ENCODE results near the gene TTC7B. TPM values are rescaled to one million over a fixed set of nuclear protein-coding genes. Genes with fewer than 3 reads are reported as not detected.

Gene TTC7B
- total and polyA plus RNA-seq, 2 experiments from 2014 or later: 7.9 to 28.6 TPM

- TF ChIP-seq ZNF462 (CRISPR knock-in tag; IDR thresholded peaks at IDR 0.05) (no peak), ZNF114 (CRISPR knock-in tag; IDR thresholded peaks at IDR 0.05) (no peak), CREB1 (CRISPR knock-in tag; IDR thresholded peaks at IDR 0.05; ENCODE audit: low read depth) (no peak), NANOG (IDR thresholded peaks at IDR 0.05; ENCODE audit: borderline replicate concordance) (no peak), EZH2 (IDR thresholded peaks at IDR 0.05; ENCODE audit: low read depth, unreplicated experiment) (no peak), JUNB (IDR thresholded peaks at IDR 0.05; ENCODE audit: unreplicated experiment) (no peak), POLR2AphosphoS5 (IDR thresholded peaks at IDR 0.05; ENCODE audit: low read depth) (no peak), STAT1 (IDR thresholded peaks at IDR 0.05; ENCODE audit: unreplicated experiment) (no peak)
Measured at GRCh38 chr14:90750701-90751100, 65.5 kb downstream of the TTC7B start (continued).

- no peaks in the 10 kb centered on the region for H3F3A ChIP-seq (replicated peaks; ENCODE audit: low read depth)
- H3K9me2 ChIP-seq (ENCODE audit: insufficient read depth): no peaks in the 10 kb centered on the region
- H3K27me3 Mint-ChIP-seq (ENCODE audit: insufficient read depth, low read depth, poor library complexity): no peaks in the 10 kb centered on the region
- no peak overlapping the region for H3K27ac Mint-ChIP-seq
- H2AFZ ChIP-seq: no peak overlapping the region
- no peak overlapping the region for H3K4me3 ChIP-seq
- ATAC-seq (no peak), DNase-seq (ENCODE audit: low spot score) (no peak)
- no peaks in the 10 kb centered on the region for H3K27me3 ChIP-seq (ENCODE audit: insufficient read depth)
- H4K20me1 ChIP-seq (replicated peaks; ENCODE audit: insufficient read depth): no peaks in the 10 kb centered on the region
- H3K4me2 ChIP-seq: no peak overlapping the region
- H3K36me3 Mint-ChIP-seq (ENCODE audit: low read depth): peaks cover 9% of the 10 kb centered on the region; the same call in 1 of the 3 replicates
- H3K4me1 Mint-ChIP-seq: no peaks in the 10 kb centered on the region
- H3K4me1 ChIP-seq (ENCODE audit: insufficient read depth): no peaks in the 10 kb centered on the region
- H3K27ac ChIP-seq (ENCODE audit: low read depth): no peak overlapping the region
- no peak overlapping the region for H3K4me3 Mint-ChIP-seq
- 0 out of 2 replicates have a peak, but pooled peaks cover 3% of the 10 kb centered on the region for H3K36me3 ChIP-seq (ENCODE audit: insufficient read depth)
- no peaks in the 10 kb centered on the region for H3K79me2 ChIP-seq (replicated peaks; ENCODE audit: insufficient read depth)
- peaks cover 14% of the 10 kb centered on the region; the same call in 2 of the 3 replicates for H3K9me3 Mint-ChIP-seq
- TF ChIP-seq REST (IDR thresholded peaks at IDR 0.05; ENCODE audit: unreplicated experiment) (no peak), EZH2 (IDR thresholded peaks at IDR 0.05; ENCODE audit: low read depth, unreplicated experiment) (no peak), CTCF (conservative IDR thresholded peaks at IDR 0.05; ENCODE audit: low read depth in 2 of 2) (no peak), ZNF114 (CRISPR knock-in tag; IDR thresholded peaks at IDR 0.05) (no peak), STAT1 (IDR thresholded peaks at IDR 0.05; ENCODE audit: unreplicated experiment) (no peak), POLR2AphosphoS5 (IDR thresholded peaks at IDR 0.05; ENCODE audit: low read depth) (no peak), JUNB (IDR thresholded peaks at IDR 0.05; ENCODE audit: unreplicated experiment) (no peak), NANOG (IDR thresholded peaks at IDR 0.05; ENCODE audit: borderline replicate concordance) (no peak), ZNF331 (CRISPR knock-in tag; IDR thresholded peaks at IDR 0.05; ENCODE audit: low read depth) (no peak), EZH2phosphoT487 (IDR thresholded peaks at IDR 0.05; ENCODE audit: unreplicated experiment) (no peak), CREB1 (CRISPR knock-in tag; IDR thresholded peaks at IDR 0.05; ENCODE audit: low read depth) (no peak)
Measured at GRCh38 chr14:90750191-90750590, 66.0 kb downstream of the TTC7B start.

Measured in GM23338 (cell line).